OCI-LY7 (cell line): ENCODE data around the gene BFSP2.
"Not testable (repeated sequence)": the region's sequence is repeated elsewhere in the genome, so short reads cannot be mapped to it uniquely, and the experiment has no call there.

Source experiments
- CTCF ChIP-seq: fragments of 200-600 bp; sonication (generic); conservative IDR thresholded peaks from 2 replicates; pipeline ENCODE4 v1.5.1; 2014; ENCODE audit warnings: mild to moderate bottlenecking, antibody characterized with exemption, low read length, moderate library complexity, mixed read lengths
- EZH2phosphoT487 ChIP-seq: fragments of 200-600 bp; sonication (generic); IDR thresholded peaks from 2 replicates; pipeline ENCODE4 v1.6.1; 2018; ENCODE audit warnings: low read depth, borderline replicate concordance, mild to moderate bottlenecking, mixed run types, antibody characterized with exemption, low read length, moderate library complexity, mixed read lengths

- not testable (repeated sequence) for TF ChIP-seq CTCF, EZH2phosphoT487
Observed at GRCh38 chr3:133502542-133502941, 102.7 kb downstream of the BFSP2 start.
